Measurements from ENCODE around the gene DAGLA. TPM values are rescaled to one million over a fixed set of nuclear protein-coding genes. Genes with fewer than 3 reads are reported as not detected.

Gene DAGLA
- total RNA-seq, 1 donor from 2014 or later, result 0.18 TPM

DNA sequence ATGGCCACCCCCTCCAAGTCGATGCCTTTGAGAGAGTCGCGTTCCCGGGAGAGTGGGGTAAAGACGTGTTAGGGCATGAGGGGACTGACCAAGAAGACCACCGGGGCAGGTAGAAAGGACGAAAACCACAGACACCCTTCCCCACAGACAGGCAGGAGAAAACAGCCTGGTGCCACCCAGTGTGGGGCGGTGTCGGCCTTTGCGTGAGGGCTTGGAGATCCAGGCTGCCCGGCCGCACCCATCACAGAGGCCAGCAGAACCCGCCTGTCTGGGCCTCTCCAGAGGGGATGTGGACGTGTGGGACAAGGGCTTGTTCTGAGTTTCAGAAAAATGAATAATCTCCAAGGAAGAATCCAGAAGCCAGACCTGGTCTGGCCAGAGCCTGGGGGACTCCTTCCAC lies 30.8 kb downstream of the DAGLA start:
- no peak for DNase-seq (ENCODE audit: low spot score)
- no peak overlapping the region for H3K27ac Mint-ChIP-seq
- H3K4me3 Mint-ChIP-seq, result no peak overlapping the region
- no peaks in the 10 kb centered on the region for H3K4me1 Mint-ChIP-seq (ENCODE audit: low read depth)
- peaks cover 10% of the 10 kb centered on the region for H3K27me3 Mint-ChIP-seq (ENCODE audit: insufficient read depth)
- H3K9me3 Mint-ChIP-seq, result no peaks in the 10 kb centered on the region
- no peaks in the 10 kb centered on the region for H3K36me3 Mint-ChIP-seq (ENCODE audit: low read depth)
- intact Hi-C loops (cut with micrococcal nuclease), result no loop called here

DNA sequence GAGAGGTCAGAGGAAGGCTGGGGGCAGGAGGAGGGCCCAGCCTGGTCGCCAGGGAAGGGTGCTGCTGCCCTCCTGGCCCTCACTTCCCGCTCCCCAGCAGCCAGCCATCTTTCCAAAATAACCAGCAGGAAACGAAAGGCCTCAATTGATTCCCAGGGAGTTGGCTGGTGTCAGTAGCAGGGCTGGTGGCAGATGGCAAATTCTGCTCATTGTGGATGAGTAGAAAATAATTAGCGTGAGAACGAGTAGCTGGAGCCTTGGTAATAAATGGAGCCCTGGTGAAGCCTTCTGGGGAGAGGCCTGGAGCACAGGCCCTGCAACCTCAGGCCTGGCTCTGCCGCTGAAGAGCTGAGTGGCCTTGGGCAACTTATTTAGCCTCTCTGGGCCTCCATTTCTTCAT lies 31.3 kb downstream of the DAGLA start:
- intact Hi-C loops (cut with micrococcal nuclease), result no loop called here
- Mint-ChIP-seq H3K27me3 (ENCODE audit: insufficient read depth) (peaks cover 10% of the 10 kb centered on the region), H3K27ac (no peak overlapping the region), H3K4me1 (ENCODE audit: low read depth) (no peaks in the 10 kb centered on the region), H3K36me3 (ENCODE audit: low read depth) (no peaks in the 10 kb centered on the region), H3K9me3 (no peaks in the 10 kb centered on the region), H3K4me3 (no peak overlapping the region)
- DNase-seq (ENCODE audit: low spot score), result no peak

DNA sequence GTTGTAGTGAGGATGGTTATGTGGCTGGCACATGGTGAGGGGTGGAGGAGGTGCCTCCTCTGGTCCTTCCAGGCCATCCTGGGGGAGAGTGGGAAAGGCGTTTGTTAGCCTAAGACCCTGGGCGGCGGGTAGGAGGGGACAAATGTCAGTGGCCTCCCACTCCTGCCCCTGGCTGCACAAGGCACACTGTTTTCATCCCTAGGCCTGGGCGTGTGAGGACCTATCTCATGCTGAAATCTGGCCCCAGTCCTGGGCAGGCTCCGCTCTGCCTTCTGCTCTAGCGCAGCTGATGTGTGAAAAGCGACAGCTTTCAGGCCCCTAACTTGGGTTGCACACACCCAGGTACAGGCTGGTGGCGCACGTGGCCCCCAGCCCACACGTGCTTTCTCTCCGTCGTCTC lies 32.1 kb downstream of the DAGLA start:
- no peak for DNase-seq (ENCODE audit: low spot score)
- Mint-ChIP-seq H3K27ac (no peak overlapping the region), H3K4me1 (ENCODE audit: low read depth) (no peaks in the 10 kb centered on the region), H3K27me3 (ENCODE audit: insufficient read depth) (peaks cover 10% of the 10 kb centered on the region), H3K36me3 (ENCODE audit: low read depth) (no peaks in the 10 kb centered on the region), H3K9me3 (no peaks in the 10 kb centered on the region), H3K4me3 (no peak overlapping the region)
- intact Hi-C loops (cut with micrococcal nuclease), result no loop called here

DNA sequence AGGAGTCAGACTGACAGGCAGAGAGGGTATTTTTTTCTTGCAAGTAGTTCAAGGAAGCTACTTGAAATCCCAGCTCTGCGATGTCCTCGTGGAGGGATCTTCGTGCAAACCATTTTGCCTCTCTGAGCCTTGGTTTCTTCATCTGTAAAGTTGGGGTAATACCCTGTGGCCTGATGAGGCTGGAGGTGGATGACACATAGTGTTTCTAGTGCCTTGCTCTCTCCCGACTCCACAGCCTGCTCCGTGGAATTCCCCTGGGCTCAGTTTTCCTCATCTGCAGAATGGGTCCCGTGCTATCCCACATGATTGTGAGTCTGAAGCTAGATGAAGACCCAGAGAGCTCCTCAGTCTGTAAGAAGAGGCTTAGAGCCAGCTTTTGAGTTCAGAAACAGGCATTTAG lies 32.7 kb downstream of the DAGLA start:
- Mint-ChIP-seq H3K9me3 (no peaks in the 10 kb centered on the region), H3K36me3 (ENCODE audit: low read depth) (no peaks in the 10 kb centered on the region), H3K27ac (no peak overlapping the region), H3K4me1 (ENCODE audit: low read depth) (no peaks in the 10 kb centered on the region), H3K4me3 (no peak overlapping the region), H3K27me3 (ENCODE audit: insufficient read depth) (peaks cover 8% of the 10 kb centered on the region)
- intact Hi-C loops (cut with micrococcal nuclease), result no loop called here
- DNase-seq (ENCODE audit: low spot score), result no peak

DNA sequence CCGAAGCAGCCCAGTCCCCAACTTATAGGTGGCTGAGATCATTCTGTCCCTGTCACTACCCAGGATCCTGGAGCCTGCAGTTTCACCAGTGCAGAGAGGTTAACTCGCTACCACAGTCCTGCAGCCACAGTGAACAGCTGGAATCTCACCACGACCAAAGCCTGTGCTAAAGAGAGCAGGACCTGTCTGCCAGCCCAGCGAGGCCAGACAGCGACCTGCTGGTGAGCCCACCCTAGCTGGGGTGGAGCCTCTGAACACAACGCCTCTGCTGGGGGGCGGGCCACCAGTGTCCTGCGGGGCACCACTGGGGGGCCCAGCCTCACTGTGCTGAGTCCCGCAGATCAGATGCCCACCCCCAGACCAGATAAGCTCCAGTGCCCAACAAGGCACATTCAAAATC lies 33.3 kb downstream of the DAGLA start:
- H3K4me3 Mint-ChIP-seq, result no peak overlapping the region
- no peaks in the 10 kb centered on the region for H3K36me3 Mint-ChIP-seq (ENCODE audit: low read depth)
- H3K4me1 Mint-ChIP-seq (ENCODE audit: low read depth), result no peaks in the 10 kb centered on the region
- intact Hi-C loops (cut with micrococcal nuclease), result no loop called here
- no peaks in the 10 kb centered on the region for H3K9me3 Mint-ChIP-seq
- H3K27ac Mint-ChIP-seq, result no peak overlapping the region
- DNase-seq (ENCODE audit: low spot score), result no peak
- peaks cover 8% of the 10 kb centered on the region for H3K27me3 Mint-ChIP-seq (ENCODE audit: insufficient read depth)

DNA sequence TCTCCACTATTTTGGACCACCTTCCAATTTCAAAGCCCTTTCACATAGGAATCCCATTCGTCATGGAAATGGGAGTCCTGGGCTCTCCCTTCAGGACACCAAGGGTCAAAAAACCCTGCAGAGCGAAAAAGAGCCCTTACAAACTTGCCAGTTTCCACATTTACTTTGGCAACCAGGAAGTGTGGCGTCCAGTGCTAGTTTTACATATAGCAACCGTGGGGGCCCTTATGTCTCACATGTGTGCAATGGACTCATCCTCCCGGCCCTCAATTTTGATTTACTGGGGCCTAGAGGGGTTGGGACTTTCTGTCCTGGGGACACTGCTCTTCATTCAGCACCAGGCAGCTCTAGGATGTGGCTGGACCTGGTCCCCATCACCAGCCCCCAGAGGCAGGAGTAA lies 33.7 kb downstream of the DAGLA start:
- H3K4me1 Mint-ChIP-seq (ENCODE audit: low read depth), result no peaks in the 10 kb centered on the region
- H3K27me3 Mint-ChIP-seq (ENCODE audit: insufficient read depth), result peaks cover 8% of the 10 kb centered on the region
- no peak overlapping the region for H3K4me3 Mint-ChIP-seq
- no peaks in the 10 kb centered on the region for H3K36me3 Mint-ChIP-seq (ENCODE audit: low read depth)
- no peak overlapping the region for H3K27ac Mint-ChIP-seq
- no peak for DNase-seq (ENCODE audit: low spot score)
- intact Hi-C loops (cut with micrococcal nuclease), result no loop called here
- no peaks in the 10 kb centered on the region for H3K9me3 Mint-ChIP-seq

DNA sequence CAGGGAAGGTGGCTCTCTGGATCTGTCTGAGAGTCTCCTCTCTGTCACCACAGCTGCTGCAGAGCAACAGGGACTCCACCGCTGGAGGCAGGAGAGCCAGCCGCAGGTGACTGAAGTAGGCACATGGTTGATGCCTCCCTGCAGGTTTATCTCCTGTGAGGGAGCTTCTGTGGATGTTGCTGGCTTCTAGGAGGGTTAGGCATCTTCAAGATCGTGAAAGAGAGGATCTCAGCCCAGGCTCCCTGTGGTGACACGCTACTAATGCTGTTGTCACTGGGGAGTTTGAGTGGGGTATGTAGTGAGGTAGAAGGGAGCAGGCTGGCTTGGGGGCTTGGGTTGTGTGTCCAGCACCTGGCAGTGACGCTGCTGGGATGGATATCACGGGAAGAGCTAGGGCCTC lies 34.1 kb downstream of the DAGLA start:
- no peaks in the 10 kb centered on the region for H3K9me3 Mint-ChIP-seq
- intact Hi-C loops (cut with micrococcal nuclease), result no loop called here
- peaks cover 8% of the 10 kb centered on the region for H3K27me3 Mint-ChIP-seq (ENCODE audit: insufficient read depth)

DNA sequence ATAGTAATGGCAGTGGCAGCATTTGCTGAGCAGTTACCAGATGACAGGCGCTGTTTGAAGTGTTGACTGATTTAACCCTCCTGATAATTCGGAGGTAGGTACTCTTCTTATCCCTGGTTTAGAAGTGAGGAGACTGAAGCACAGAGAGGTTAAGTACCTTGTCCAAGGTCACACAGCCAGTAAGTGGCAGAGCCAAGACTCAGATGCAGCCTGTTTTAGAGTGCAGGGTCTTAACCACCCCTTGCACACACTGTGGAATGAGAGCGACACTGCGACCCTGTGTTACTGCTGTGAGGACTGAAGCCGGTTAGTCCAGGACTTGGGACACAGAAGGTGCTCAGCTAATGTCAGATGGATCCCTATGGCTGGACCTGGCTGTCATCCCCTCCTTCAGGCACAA lies 34.7 kb downstream of the DAGLA start:
- no peak overlapping the region for H3K4me3 Mint-ChIP-seq
- H3K4me1 Mint-ChIP-seq (ENCODE audit: low read depth), result no peaks in the 10 kb centered on the region
- intact Hi-C loops (cut with micrococcal nuclease), result no loop called here
- H3K27ac Mint-ChIP-seq, result no peak overlapping the region
- H3K9me3 Mint-ChIP-seq, result no peaks in the 10 kb centered on the region
- no peak for DNase-seq (ENCODE audit: low spot score)
- peaks cover 8% of the 10 kb centered on the region for H3K27me3 Mint-ChIP-seq (ENCODE audit: insufficient read depth)
- no peaks in the 10 kb centered on the region for H3K36me3 Mint-ChIP-seq (ENCODE audit: low read depth)

More for the DNA sequence above, 34.1 kb downstream of the DAGLA start:
- Mint-ChIP-seq H3K4me3 (no peak overlapping the region), H3K4me1 (ENCODE audit: low read depth) (no peaks in the 10 kb centered on the region), H3K27ac (no peak overlapping the region), H3K36me3 (ENCODE audit: low read depth) (no peaks in the 10 kb centered on the region)
- no peak for DNase-seq (ENCODE audit: low spot score)

DNA sequence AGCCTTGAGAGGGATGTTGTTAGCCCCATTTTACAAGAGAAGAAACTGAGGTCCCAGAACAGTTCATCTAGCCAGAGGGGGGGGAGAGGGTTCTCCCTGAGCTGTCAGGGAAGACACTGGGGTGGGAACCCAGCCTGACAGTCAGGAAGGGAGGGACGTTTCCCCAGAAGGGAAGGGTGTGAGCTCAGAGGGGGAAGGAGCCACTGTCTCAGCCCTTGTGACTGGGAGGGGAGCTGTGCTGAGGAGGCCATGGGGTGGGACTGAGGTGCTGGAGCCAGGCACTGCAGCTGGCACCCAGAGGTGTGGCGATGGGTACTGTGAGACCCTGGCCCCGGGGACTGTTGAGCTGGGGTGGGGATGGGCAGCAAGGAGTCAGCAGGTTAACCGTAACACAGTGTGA lies 35.7 kb downstream of the DAGLA start:
- H3K27ac Mint-ChIP-seq, result no peak overlapping the region
- no peaks in the 10 kb centered on the region for H3K36me3 Mint-ChIP-seq (ENCODE audit: low read depth)
- intact Hi-C loops (cut with micrococcal nuclease), result no loop called here

DNA sequence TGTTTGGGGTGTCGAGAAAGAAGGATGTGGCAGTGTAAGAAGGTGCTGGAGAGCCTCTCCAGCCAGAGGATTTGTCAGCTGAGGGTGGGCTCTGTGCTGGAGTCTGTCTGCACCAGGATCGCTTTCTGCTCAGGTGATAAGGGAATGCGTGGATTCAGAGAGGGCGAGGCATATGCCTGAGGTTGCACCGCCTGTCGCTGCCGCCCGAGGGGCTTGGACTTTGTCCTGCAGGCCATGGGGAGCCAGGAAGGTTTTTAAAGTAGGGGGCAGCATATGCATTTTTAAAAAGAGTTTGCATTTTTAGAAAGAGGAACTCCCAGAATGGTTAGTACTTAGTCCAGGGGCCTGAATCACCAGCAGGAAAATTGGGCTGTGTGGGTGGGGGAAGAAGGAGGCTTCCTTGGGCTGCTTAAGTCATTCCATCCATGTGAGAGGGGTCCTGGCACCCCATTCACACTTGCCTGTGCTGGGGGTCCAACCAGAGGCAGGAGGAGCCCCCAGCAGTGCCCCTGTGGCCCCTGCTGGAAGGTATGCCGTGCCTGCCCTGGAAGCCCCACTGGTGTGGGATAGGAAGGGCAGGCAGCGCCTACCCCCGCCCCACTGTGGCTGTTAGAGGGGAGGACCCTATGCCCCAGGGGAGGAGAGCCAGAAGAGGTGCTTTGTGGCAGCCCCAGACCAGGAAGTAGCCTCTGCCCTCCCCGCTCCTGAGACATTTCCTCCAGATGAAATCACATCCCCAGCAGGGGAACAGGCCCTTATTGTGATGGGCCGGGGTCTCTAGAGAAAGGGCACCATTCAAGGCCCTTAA lies 36.5 kb downstream of the DAGLA start:
- DNase-seq (ENCODE audit: low spot score), result no peak
- Mint-ChIP-seq H3K4me1 (ENCODE audit: low read depth) (no peaks in the 10 kb centered on the region), H3K27ac (no peak overlapping the region), H3K4me3 (no peak overlapping the region), H3K36me3 (ENCODE audit: low read depth) (no peaks in the 10 kb centered on the region), H3K27me3 (ENCODE audit: insufficient read depth) (peaks cover 8% of the 10 kb centered on the region), H3K9me3 (no peaks in the 10 kb centered on the region)
- intact Hi-C loops (cut with micrococcal nuclease), result no loop called here

More for the DNA sequence above, 35.7 kb downstream of the DAGLA start:
- no peaks in the 10 kb centered on the region for H3K4me1 Mint-ChIP-seq (ENCODE audit: low read depth)
- DNase-seq (ENCODE audit: low spot score), result no peak
- H3K9me3 Mint-ChIP-seq, result no peaks in the 10 kb centered on the region
- H3K4me3 Mint-ChIP-seq, result no peak overlapping the region
- peaks cover 8% of the 10 kb centered on the region for H3K27me3 Mint-ChIP-seq (ENCODE audit: insufficient read depth)

DNA sequence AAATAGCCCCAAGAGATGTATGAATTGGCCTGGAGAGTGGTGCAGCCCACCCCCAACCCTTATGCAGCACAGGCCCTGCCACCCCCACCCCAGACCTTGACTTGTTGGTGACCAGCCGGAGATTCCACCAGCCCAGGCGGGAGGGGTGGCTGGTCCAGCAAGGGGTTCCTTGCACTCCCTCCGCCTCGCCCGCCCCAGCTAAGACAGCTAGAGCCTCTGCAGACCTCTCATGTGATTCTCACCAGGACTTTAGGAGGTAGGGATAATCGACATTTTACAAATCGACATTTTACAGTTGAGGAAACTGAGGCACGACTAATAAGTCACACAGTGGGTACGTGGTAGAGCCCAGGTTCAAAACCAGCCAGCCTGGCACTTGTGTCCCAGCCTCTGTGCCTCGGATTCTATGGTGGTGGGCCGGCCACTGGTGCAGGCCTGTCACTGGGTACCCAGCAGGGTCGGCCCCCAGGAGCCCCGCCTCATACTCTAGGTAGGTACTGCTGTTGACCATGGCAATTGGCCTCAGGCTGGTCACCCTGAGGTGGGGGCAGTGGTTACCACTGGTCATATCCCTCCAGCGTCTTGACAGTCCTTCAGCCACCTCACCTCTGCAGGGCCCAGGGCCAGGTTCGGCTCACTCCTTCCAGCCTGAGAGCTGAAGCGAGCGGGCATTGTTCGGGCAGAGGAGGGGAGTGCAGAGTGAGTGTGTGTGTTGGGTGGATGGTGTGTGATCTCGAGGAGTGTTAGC lies 37.3 kb downstream of the DAGLA start:
- Mint-ChIP-seq H3K4me3 (no peak overlapping the region), H3K27me3 (ENCODE audit: insufficient read depth) (peaks cover 8% of the 10 kb centered on the region), H3K9me3 (no peaks in the 10 kb centered on the region), H3K36me3 (ENCODE audit: low read depth) (no peaks in the 10 kb centered on the region), H3K27ac (no peak overlapping the region), H3K4me1 (ENCODE audit: low read depth) (no peaks in the 10 kb centered on the region)
- no peak for DNase-seq (ENCODE audit: low spot score)
- intact Hi-C loops (cut with micrococcal nuclease), result no loop called here

DNA sequence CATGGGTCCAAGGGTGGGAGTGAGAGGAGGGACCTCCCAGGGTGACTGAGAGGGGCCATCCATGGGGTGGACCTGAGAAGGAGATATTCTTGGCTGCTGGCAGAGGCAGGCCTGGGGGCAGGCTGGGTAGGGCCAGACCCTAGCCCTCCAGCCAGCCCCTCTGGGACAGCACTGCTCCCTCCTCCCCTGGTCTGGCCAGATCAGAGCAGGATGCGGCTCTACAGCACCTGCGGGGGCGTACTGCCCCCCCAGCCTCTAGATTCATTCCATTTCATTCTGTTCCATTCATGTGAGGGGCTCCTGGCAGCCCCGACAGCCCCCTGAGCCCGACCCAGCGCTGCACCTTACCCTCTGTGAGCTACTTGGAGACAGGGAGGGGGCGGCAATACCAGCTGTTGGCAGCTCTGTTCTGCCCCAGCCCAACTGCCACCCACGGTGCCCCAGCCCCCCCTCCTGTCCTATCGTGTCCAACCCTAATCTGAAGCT lies 37.9 kb downstream of the DAGLA start:
- H3K4me3 Mint-ChIP-seq, result no peak overlapping the region
- no peak overlapping the region for H3K27ac Mint-ChIP-seq
- H3K36me3 Mint-ChIP-seq (ENCODE audit: low read depth), result no peaks in the 10 kb centered on the region
- no peak for DNase-seq (ENCODE audit: low spot score)
- H3K27me3 Mint-ChIP-seq (ENCODE audit: insufficient read depth), result peaks cover 6% of the 10 kb centered on the region
- no peaks in the 10 kb centered on the region for H3K4me1 Mint-ChIP-seq (ENCODE audit: low read depth)
- H3K9me3 Mint-ChIP-seq, result no peaks in the 10 kb centered on the region
- intact Hi-C loops (cut with micrococcal nuclease), result no loop called here

DNA sequence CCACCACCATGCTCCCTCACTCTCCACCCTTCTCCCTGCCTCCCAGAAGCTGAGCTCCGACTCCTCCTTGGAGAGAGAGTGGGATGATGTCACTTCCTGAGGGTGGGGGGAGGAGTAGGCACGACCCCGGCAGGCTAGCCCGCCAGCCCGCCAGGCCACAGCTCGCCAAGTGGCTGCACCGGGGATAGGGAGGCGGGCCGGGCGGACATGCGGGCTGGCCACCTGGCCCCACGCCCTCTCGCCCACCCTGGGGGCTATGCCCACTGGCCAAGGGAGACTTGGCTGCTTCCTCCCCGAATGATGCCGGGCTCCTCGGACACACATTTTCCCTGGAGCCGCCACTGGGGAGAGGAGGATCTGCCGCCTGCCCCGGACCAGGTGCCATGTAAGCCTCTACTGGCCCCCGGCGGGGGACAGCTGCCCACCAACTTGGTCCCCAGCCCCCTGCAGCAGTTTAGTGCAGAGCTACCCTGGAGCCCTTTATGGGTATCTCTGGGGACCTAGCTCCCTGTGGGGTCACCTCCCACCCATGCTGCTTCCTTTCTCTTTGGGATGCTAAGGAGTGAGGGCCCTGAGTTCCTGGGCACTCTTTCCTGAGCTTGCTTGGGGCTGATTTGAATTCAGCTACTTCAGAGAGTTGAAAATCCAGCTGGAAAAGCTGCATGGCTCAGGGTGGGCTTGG lies 38.6 kb downstream of the DAGLA start:
- H3K4me1 Mint-ChIP-seq (ENCODE audit: low read depth), result no peaks in the 10 kb centered on the region
- H3K27ac Mint-ChIP-seq, result no peak overlapping the region
- H3K27me3 Mint-ChIP-seq (ENCODE audit: insufficient read depth), result peaks cover 6% of the 10 kb centered on the region
- H3K4me3 Mint-ChIP-seq, result no peak overlapping the region
- intact Hi-C loops (cut with micrococcal nuclease), result no loop called here
- no peaks in the 10 kb centered on the region for H3K36me3 Mint-ChIP-seq (ENCODE audit: low read depth)
- no peaks in the 10 kb centered on the region for H3K9me3 Mint-ChIP-seq
- DNase-seq (ENCODE audit: low spot score), result no peak
